ENCODE measurements around the gene ZNF592. TPM values are rescaled to one million over a fixed set of nuclear protein-coding genes. Genes with fewer than 3 reads are reported as not detected.

ZNF592 gene
- total RNA-seq, 4 donors from 2014 or later, result 25.6 to 47.6 (median 40.9) TPM

GRCh38 chr15:84811828-84812227 lies 63.4 kb downstream of the ZNF592 start:
- Histone ChIP-seq H3K27me3 (no peaks in the 10 kb centered on the region), H3K9me3 (no peaks in the 10 kb centered on the region), H3K4me1 (peaks cover 0 to 4% (median 0%) of the 10 kb centered on the region in 4 donors), H3K36me3 (no peaks in the 10 kb centered on the region), H3K27ac (no peak overlapping the region), H3K4me3 (no peak overlapping the region)
- no peak for DNase-seq
- no peak for TF ChIP-seq CTCF (IDR thresholded peaks at IDR 0.05)
- TF ChIP-seq POLR2A (IDR thresholded peaks at IDR 0.05), result no peak

GRCh38 chr15:84812842-84813241 lies 64.5 kb downstream of the ZNF592 start:
- Histone ChIP-seq H3K4me1 (peaks cover 0 to 12% (median 0%) of the 10 kb centered on the region in 4 donors), H3K27ac (no peak overlapping the region), H3K9me3 (no peaks in the 10 kb centered on the region), H3K27me3 (no peaks in the 10 kb centered on the region), H3K4me3 (no peak overlapping the region), H3K36me3 (no peaks in the 10 kb centered on the region)
- DNase-seq, result no peak
- no peak for TF ChIP-seq POLR2A (IDR thresholded peaks at IDR 0.05)
- TF ChIP-seq CTCF (IDR thresholded peaks at IDR 0.05), result no peak

GRCh38 chr15:84813435-84813834 lies 65.0 kb downstream of the ZNF592 start:
- peaks cover 0 to 13% (median 0%) of the 10 kb centered on the region in 4 donors for H3K4me1 ChIP-seq
- no peak overlapping the region for H3K4me3 ChIP-seq
- H3K27me3 ChIP-seq, result no peaks in the 10 kb centered on the region
- DNase-seq, result no peak
- H3K36me3 ChIP-seq, result no peaks in the 10 kb centered on the region
- H3K27ac ChIP-seq, result no peak overlapping the region
- no peak for TF ChIP-seq POLR2A (IDR thresholded peaks at IDR 0.05)
- TF ChIP-seq CTCF (IDR thresholded peaks at IDR 0.05), result no peak
- H3K9me3 ChIP-seq, result no peaks in the 10 kb centered on the region

- Histone ChIP-seq H3K4me1 (peaks cover 0 to 13% (median 0%) of the 10 kb centered on the region in 4 donors), H3K9me3 (no peaks in the 10 kb centered on the region), H3K36me3 (no peaks in the 10 kb centered on the region), H3K27me3 (no peaks in the 10 kb centered on the region), H3K27ac (no peak overlapping the region), H3K4me3 (no peak overlapping the region)
- TF ChIP-seq POLR2A (IDR thresholded peaks at IDR 0.05) (no peak), CTCF (IDR thresholded peaks at IDR 0.05) (no peak)
- DNase-seq, result no peak
These were observed 65.5 kb downstream of the ZNF592 start for GRCh38 chr15:84813931-84814330.

GRCh38 chr15:84814916-84815315 lies 66.5 kb downstream of the ZNF592 start:
- DNase-seq, result no peak
- TF ChIP-seq CTCF (IDR thresholded peaks at IDR 0.05), result no peak
- Histone ChIP-seq H3K36me3 (no peaks in the 10 kb centered on the region), H3K4me3 (no peak overlapping the region), H3K27ac (no peak overlapping the region), H3K4me1 (peaks cover 0 to 13% (median 0%) of the 10 kb centered on the region in 4 donors), H3K27me3 (no peaks in the 10 kb centered on the region), H3K9me3 (no peaks in the 10 kb centered on the region)
